Right cardiac atrium (tissue), 5 donors: Measurements from ENCODE around the gene PAOX. TPM values are rescaled to one million over a fixed set of nuclear protein-coding genes. Genes with fewer than 3 reads are reported as not detected.
"Not testable (repeated sequence)": the region's sequence is repeated elsewhere in the genome, so short reads cannot be mapped to it uniquely, and the experiment has no call there.

Experiments
- ATAC-seq, 2 donors: fragments of 200-7000 bp; cut with Tn5 transposase; one replicate each; pipeline versions ENCODE4 v1.8.0 to v1.9.1; 2020; ENCODE audit warnings: moderate library complexity in 2 of 2, mild to moderate bottlenecking in 1 of 2
- DNase-seq, 3 donors: peaks; one replicate each; pipeline ENCODE4 v3.0.0-alpha.2; 2020
- H3K27ac ChIP-seq: one replicate; pipeline ENCODE4 v1.5.1; 2013; ENCODE audit warnings: mild to moderate bottlenecking, low read length, control low read depth, moderate library complexity
- H3K27me3 ChIP-seq: one replicate; pipeline ENCODE4 v1.6.1; 2013; ENCODE audit not compliant: control insufficient read depth, insufficient read depth
- H3K4me1 ChIP-seq: one replicate; pipeline ENCODE4 v1.6.1; 2013; ENCODE audit warnings: low read length; ENCODE audit not compliant: control insufficient read depth, insufficient read depth
- H3K4me3 ChIP-seq: one replicate; pipeline ENCODE4 v1.5.1; 2013; ENCODE audit warnings: low read length, control low read depth
- H3K9me3 ChIP-seq: one replicate; pipeline ENCODE4 v1.6.1; 2013; ENCODE audit warnings: low read length; ENCODE audit not compliant: control insufficient read depth
- WGBS: extraction: QIAGEN DNeasy Blood & Tissue Kit; methylation state at CpG from one replicate; pipeline ENCODE4 v1.1.7; 2013; 5-methylcytosine and 5-hydroxymethylcytosine counted together
- intact Hi-C, 4 donors: fragments of 100-400 bp; cut with DNase I; formaldehyde crosslinking; loops; one replicate each; pipeline versions ENCODE4 v1.11.0 to v1.14.0; 2022 to 2023
- polyA plus RNA-seq: library from polyadenylated mRNA; stranded (reverse); fragments of 200-250 nt; gene quantifications from one replicate; pipeline ENCODE4 v1.2.3, GENCODE V29; 2013
- total RNA-seq, 4 donors: library from RNA; stranded (reverse); fragmentation: NEBNext Ultra II Directional; extraction: Animal tissue kit (Norgen Biotek cat#: 25700); gene quantifications; one replicate each; pipeline ENCODE4 v1.2.1, GENCODE V29; 2021
- donor health status: healthy with polysubstance abuse.
- donor health status: DM: no; HTN: yes; CAD: no.
- donor health status: DM: no; HTN: no; CAD: no.
- donor health status: DM: no; HTN: yes; CAD: no; lungs with severe emphysema.
- donor health status: DM: yes; HTN: yes; CAD: no.

Gene PAOX
- total and polyA plus RNA-seq, 5 donors = 2.7 to 3.4 (median 3.0) TPM

DNA sequence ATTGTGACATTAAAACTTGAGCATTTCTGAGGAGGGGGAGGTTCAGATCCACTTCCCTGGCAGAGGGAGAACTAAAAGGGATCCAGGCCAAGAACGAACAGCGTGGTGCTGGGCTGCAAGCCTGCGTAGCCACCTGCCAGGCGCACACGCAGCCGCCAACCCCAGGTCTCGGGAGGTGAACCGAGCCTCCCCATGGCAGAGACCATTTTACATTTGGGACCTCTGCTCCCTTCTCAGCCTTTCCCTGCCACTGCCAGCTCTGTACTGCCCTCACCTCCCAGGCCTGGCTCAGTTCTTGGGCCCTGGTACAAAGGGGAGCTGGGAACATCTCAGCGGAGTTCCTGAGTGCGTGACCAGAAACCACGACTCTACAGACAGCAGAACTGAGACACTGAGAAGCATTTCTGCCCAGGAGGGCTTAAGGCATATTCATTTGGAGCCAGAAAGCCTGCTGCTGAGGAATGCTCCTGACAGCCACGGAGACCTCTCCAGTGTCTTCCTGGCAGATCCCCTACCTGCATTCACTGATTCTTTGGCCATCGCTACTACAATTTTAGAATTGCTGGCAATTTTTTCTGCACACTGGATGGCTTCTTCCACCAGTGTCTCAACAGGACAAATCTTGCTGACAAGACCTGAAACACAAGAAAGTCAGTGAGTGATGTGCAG is 13.5 kb upstream of the PAOX start:
- Histone ChIP-seq H3K27me3 (no peaks in the 10 kb centered on the region), H3K27ac (no peak overlapping the region), H3K4me1 (no peaks in the 10 kb centered on the region), H3K4me3 (no peak overlapping the region), H3K9me3 (no peaks in the 10 kb centered on the region)
- ATAC-seq (no peak), DNase-seq (peak in 1 of 3 donors; percentile 12)
- WGBS = 87% methylated on average over 13 of the region's 13 CpGs
- intact Hi-C loops = no loop called here

DNA sequence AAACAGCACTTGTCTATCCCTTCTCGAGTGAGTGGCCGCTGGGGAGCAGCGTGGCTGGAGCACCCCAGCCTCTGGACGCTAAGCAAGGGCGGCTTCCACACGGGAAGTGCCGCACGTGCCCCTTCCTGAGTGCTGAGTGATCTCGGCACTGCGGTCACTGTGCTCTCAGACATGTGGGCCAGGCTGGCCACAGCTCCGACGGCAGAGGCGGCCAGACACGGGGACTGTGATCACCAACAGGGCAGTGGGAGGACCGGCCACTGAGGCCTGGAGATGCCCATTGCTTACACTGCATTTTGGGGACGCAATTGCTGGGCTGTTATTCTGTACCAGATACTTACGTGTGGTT is 13.0 kb upstream of the PAOX start:
- 84% methylated on average over 17 of the region's 17 CpGs for WGBS
- H3K9me3 ChIP-seq = no peaks in the 10 kb centered on the region
- DNase-seq = peak in 2 of 3 donors; percentile 29

DNA sequence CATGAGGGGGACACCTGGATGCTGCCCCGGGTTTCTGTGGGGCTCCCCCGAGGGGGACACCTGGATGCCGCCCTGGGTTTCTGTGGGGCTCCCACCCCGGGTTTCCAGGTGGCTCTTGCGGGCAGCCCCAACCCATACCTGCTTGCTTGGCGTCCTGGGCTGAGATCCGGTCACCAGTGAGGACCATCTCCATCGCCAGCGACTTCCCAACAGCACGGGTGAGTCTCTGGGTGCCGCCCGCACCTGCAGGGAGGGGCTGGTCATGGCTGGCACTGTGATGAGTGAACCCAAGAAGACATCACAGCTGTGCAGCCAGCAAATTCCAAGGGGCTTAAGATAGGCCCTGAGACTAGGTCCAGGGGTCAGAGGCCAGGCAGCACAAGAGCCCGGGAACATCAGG is 12.3 kb upstream of the PAOX start:
- Histone ChIP-seq H3K27me3 (no peaks in the 10 kb centered on the region), H3K4me1 (no peaks in the 10 kb centered on the region), H3K4me3 (no peak overlapping the region), H3K9me3 (no peaks in the 10 kb centered on the region), H3K27ac (no peak overlapping the region)
- intact Hi-C loops = no loop called here
- ATAC-seq (no peak), DNase-seq (peak in 2 of 3 donors; percentile 29 to 36)
- 94% methylated on average over 13 of the region's 13 CpGs for WGBS

More for the DNA sequence above, 13.0 kb upstream of the PAOX start:
- ATAC-seq = no peak
- H3K27me3 ChIP-seq = no peaks in the 10 kb centered on the region
- no peaks in the 10 kb centered on the region for H3K4me1 ChIP-seq
- H3K4me3 ChIP-seq = no peak overlapping the region
- no peak overlapping the region for H3K27ac ChIP-seq
- intact Hi-C loops = no loop called here

DNA sequence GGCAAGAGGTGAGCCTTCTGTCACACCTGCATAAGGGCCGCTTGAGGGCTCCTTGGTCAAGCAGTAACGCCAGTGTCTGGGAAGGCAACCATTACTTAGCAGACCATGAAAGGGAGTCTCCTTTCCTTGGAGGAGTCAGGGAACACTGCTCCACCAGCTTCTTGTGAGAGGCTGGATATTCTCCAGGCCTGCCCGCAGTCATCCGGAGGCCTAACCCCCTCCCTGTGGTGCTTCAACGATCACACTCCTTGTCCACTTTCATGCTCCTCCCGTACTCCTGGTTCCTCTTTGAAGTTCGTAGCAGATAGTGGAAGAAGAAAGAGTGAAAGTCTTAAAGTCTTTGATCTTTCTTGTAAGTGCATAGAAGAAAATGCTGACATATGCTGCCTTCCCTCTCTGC is 11.6 kb upstream of the PAOX start:
- 83% methylated on average over 4 of the region's 7 CpGs for WGBS
- ATAC-seq, intact Hi-C loops, H3K4me3 ChIP-seq, H3K9me3 ChIP-seq, H3K4me1 ChIP-seq, H3K27ac ChIP-seq, H3K27me3 ChIP-seq: not testable (repeated sequence)
- DNase-seq = peak in 1 of 3 donors; percentile 7

DNA sequence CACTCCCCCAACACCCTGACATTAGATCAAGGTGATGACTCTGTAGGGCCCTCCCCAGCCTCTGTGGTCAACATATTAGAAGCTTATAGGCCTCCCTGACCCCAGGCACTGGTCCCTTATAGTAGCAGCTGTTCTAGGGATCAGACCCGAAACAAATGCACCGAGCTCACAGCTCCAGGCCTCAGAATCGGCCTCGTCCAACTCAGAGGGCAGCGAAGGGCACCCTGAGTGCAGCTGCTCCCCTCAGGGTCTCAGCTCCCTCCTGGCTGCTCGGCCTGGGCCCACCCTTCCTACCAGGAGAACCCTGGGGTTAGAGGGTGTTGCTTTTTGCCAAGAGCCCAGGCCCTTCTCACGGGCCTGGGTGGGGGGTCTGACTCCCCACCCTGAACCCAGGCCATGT is 10.9 kb upstream of the PAOX start:
- ATAC-seq (no peak), DNase-seq (peak in 2 of 3 donors; percentile 31 to 33)
- no peaks in the 10 kb centered on the region for H3K4me1 ChIP-seq
- intact Hi-C loops = no loop called here
- no peak overlapping the region for H3K4me3 ChIP-seq
- H3K9me3 ChIP-seq = no peaks in the 10 kb centered on the region
- no peaks in the 10 kb centered on the region for H3K27me3 ChIP-seq
- no peak overlapping the region for H3K27ac ChIP-seq
- WGBS = 90% methylated on average over 7 of the region's 7 CpGs

DNA sequence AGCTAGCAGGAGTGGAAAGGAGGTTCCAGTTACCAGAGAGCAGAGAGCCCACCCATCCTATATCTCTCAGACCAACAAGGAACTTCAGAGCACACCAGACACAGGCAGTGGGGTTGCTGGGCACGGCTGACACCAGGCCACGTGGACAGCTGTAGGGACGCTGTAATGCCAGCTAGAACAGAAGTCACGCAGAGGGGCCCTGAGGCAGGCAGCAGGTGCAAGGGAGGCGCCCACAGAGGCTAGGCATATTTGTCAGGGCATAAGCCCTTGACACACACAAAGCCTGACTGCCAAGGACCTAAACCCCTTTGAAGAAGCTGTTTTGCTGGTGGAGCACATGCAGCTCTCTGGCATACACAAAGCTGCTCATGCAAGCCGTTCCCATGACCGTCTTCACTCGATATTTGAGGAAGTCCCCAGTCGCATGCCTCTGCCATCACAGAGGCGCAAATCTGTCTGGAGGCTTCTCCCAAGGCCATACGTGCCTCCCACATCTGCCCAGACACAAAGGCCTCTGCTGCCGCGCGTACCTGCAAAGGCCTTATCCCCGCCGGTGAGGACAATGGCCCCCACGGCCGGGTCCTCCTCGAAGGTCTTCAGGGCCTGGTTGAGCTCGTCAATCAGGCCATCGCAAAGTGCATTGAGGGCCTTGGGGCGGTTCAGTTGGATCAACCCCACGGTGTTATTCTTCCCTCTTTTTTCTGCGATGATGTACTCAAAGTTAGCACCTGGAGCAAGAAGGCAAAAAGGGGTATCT is 8.9 kb upstream of the PAOX start:
- H3K4me3 ChIP-seq = no peak overlapping the region
- H3K4me1 ChIP-seq = no peaks in the 10 kb centered on the region
- DNase-seq = peak in 2 of 3 donors; percentile 27 to 44
- H3K27ac ChIP-seq = no peak overlapping the region
- intact Hi-C loops = no loop called here
- no peak for ATAC-seq
- 89% methylated on average over 24 of the region's 24 CpGs for WGBS
- no peaks in the 10 kb centered on the region for H3K9me3 ChIP-seq
- no peaks in the 10 kb centered on the region for H3K27me3 ChIP-seq

DNA sequence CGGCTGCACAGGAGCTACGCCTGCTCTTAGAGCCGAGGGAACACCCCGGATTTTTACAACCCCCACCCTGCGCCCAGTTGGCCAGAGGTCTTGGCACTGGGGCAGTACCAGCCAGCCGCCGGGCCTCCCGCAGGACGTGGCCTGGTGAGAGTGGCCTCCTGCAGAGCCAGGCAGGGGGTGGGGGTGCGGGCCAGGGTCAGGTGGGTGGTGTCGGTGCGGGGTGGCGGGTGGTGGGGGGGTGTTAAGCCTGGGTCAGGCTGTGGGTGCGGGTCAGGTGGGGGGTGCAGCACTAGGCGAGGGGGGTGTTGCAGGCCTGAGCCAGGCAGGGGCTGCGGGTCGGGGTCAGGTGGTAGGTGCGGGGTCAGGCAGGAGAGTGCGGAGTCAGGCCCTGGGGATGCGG is 6.6 kb upstream of the PAOX start:
- no peaks in the 10 kb centered on the region for H3K27me3 ChIP-seq
- no peaks in the 10 kb centered on the region for H3K4me1 ChIP-seq
- ATAC-seq (peak; percentile 4 to 10), DNase-seq (peak; percentile 48 to 79 (median 73))
- 48% methylated on average over 20 of the region's 20 CpGs for WGBS
- no peak overlapping the region for H3K27ac ChIP-seq
- intact Hi-C loops = no loop called here
- peak overlapping the region; percentile 80 for H3K4me3 ChIP-seq
- no peaks in the 10 kb centered on the region for H3K9me3 ChIP-seq

DNA sequence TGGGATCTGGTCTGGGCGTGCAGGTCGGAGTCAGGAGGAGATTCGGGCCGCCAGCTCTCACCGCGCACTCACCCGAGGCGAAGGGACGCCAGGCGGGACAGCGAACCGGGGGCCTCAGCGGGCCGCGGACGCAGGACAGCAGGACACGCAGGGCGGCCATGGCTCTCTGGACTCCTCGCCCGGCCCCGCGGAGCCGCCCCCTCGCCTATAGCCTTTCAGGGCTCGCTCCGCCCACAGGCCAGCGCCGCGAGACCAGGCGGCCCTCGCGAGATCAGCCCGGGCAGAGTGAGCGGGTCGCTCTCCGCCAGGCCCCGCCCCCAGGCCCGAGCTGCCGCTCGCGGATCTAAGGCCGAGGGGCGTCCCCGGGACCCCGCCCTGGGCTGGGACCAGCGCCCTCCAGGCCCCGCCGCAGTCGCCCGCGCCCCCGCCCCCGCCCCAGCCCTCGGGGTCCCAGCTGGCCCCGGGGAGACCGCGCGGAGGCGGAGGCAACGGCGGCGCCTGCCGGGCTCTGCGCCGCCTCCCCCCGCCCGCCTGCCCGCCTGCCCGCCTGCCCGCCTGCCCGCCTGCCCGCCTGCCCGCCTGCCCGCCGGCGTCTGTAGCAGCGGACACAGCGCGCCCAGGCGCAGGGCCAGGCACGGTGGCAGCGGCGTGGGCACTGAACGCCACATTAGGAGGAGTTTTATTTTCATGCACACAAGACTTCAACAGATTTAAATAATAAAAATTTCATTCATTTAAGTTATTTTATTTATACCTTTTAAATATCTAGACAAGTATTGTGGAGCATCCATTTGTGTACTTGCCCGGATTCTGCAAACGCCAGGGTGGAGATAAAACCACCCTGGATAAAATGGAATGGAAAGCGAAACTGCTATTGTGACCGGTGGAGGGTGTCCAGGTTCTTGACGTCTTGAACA is 5.6 kb upstream of the PAOX start, which contains the start of gene ECHS1:
TSS of gene ECHS1 (minus strand) at position 181 of the 917 bp plus-strand sequence. CDS start at position 160, 21 bp downstream.
- DNase-seq = peak; percentile 97 to 99 (median 99)
- Histone ChIP-seq H3K9me3 (no peaks in the 10 kb centered on the region), H3K4me1 (no peaks in the 10 kb centered on the region), H3K27me3 (no peaks in the 10 kb centered on the region), H3K27ac (peak within 1 kb of the TSS; percentile 55), H3K4me3 (peak within 1 kb of the TSS; percentile 80)
- intact Hi-C loops = no loop called here
- WGBS = under 1% methylated on average over 89 of the region's 89 CpGs
- ATAC-seq = peak; percentile 98

DNA sequence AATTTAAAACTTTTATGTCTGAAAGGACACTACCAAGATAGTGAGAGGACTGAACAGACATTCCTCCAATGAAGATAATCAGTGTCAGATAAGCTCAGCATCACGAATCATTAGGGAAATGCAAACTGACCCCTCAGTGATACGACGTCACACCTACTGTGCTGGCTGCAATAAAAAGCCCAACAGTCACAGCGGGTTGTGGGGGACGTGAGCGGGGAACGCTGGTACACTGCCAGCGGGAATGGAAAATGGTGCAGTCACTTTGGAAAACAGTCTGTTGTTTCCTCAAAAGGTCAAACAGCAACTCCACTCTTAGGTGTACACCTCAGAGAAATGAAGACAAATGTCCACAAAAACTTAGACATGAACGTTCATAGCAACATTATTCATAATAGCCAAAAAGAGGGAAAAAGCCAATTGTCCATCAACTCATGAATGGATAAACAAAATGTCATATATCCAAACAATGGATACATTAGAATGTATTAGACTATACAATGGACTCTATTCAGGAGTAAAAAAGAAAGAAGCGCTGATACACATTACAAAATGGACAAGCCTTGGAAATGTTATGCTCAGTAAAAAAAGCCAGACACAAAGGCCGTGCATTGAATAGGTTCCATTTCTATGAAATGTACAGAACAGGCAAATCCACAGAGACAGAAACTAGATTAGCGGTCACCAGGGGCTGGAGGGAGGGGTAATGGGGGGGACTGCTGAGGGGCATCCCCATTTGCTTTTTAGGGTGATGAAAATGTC is 3.5 kb upstream of the PAOX start:
- WGBS = 73% methylated on average over 12 of the region's 12 CpGs
- Histone ChIP-seq H3K27ac (no peak overlapping the region), H3K9me3 (no peaks in the 10 kb centered on the region), H3K4me1 (peaks cover 4% of the 10 kb centered on the region), H3K27me3 (no peaks in the 10 kb centered on the region), H3K4me3 (no peak overlapping the region)
- intact Hi-C loops = no loop called here
- ATAC-seq (no peak), DNase-seq (no peak)

DNA sequence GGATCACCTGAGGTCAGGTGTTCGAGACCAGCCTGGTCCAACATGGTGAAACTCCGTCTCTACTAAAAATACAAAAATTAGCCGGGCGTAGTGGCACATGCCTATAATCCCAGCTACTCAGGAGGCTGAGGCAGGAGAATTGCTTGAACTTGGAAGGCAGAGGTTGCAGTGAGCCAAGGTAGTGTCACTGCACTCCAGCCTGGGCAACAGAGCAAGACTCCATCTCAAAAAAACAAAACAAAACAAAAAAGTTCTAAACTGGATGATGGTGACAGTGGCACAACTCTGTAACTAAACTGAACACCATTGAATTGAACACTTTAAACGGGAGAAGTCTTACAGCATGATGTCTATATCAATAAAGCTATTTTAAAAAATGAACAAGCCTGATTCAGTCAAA is 2.9 kb upstream of the PAOX start:
- H3K27me3 ChIP-seq, H3K4me1 ChIP-seq, H3K27ac ChIP-seq, ATAC-seq, H3K4me3 ChIP-seq, H3K9me3 ChIP-seq, intact Hi-C loops: not testable (repeated sequence)
- peak in 1 of 3 donors; percentile 2 for DNase-seq
- 94% methylated on average over 5 of the region's 5 CpGs for WGBS
